IMR-90 (cell line): ENCODE measurements around the gene RSPH3. TPM values are rescaled to one million over a fixed set of nuclear protein-coding genes. Genes with fewer than 3 reads are reported as not detected.

Source experiments
- ATAC-seq: fragments of 200-7000 bp; cut with Tn5 transposase; 2 replicates; pipeline ENCODE4 v1.9.1; 2020; ENCODE audit warnings: low read depth, mild to moderate bottlenecking, moderate library complexity
- BruUV-seq: library from RNA; stranded (reverse); fragments of 400-500 nt; replicated peaks from 2 replicates; lab custom pipeline; 2021; lab: Mats Ljungman, UMichigan
- CTCF ChIA-PET: fragments of 300-600 bp; formaldehyde crosslinking; extraction: SDS; loops from one replicate; lab custom pipeline; 2021; ENCODE audit warnings: antibody characterized with exemption; lab: Yijun Ruan, JAX
- POLR2A ChIA-PET: fragments of 300-600 bp; sonication (Branson Sonifier 250); formaldehyde crosslinking; loops from one replicate; lab custom pipeline; 2022; ENCODE audit warnings: antibody characterized with exemption; ENCODE audit not compliant: unreplicated experiment; lab: Charles Lee
- DNase-seq: peaks from one replicate; pipeline ENCODE4 v3.0.0; 2013
- H2AFZ ChIP-seq: replicated peaks from 2 replicates; pipeline ENCODE3; 2013; ENCODE audit warnings: low read length, mild to moderate bottlenecking; ENCODE audit not compliant: poor library complexity
- H2AK5ac ChIP-seq: 2 replicates; pipeline ENCODE4 v1.6.1; 2013; ENCODE audit warnings: low read depth, low read length, inconsistent platforms
- H2AK9ac ChIP-seq: replicated peaks from 2 replicates; pipeline ENCODE3; 2013; ENCODE audit warnings: mild to moderate bottlenecking, low read depth, low read length, moderate library complexity; ENCODE audit not compliant: poor library complexity
- H2BK120ac ChIP-seq: 2 replicates; pipeline ENCODE4 v1.6.1; 2013; ENCODE audit warnings: low read depth, low read length, inconsistent platforms
- H2BK15ac ChIP-seq: 3 replicates; pipeline ENCODE4 v1.6.1; 2013; ENCODE audit warnings: low read depth, low read length, inconsistent platforms
- H2BK20ac ChIP-seq: 2 replicates; pipeline ENCODE4 v1.6.1; 2013; ENCODE audit warnings: low read depth, mild to moderate bottlenecking, inconsistent platforms, low read length, moderate library complexity
- H2BK5ac ChIP-seq: 2 replicates; pipeline ENCODE4 v1.6.1; 2013; ENCODE audit warnings: mild to moderate bottlenecking, low read depth, low read length, inconsistent platforms; ENCODE audit not compliant: poor library complexity, severe bottlenecking
- H3K14ac ChIP-seq: replicated peaks from 2 replicates; pipeline ENCODE4 v1.6.1; 2013; ENCODE audit warnings: low read depth, low read length, inconsistent platforms
- H3K18ac ChIP-seq: 2 replicates; pipeline ENCODE4 v1.6.1; 2013; ENCODE audit warnings: low read depth, low read length, control low read depth
- H3K23ac ChIP-seq: 2 replicates; pipeline ENCODE4 v1.6.1; 2013; ENCODE audit warnings: low read depth, low read length, inconsistent platforms
- H3K27ac ChIP-seq: 2 replicates; pipeline ENCODE4 v1.5.1; 2013; ENCODE audit warnings: mild to moderate bottlenecking, control low read depth, low read length; ENCODE audit not compliant: insufficient read depth
- H3K27me3 ChIP-seq: 2 replicates; pipeline ENCODE4 v1.6.1; 2013; ENCODE audit warnings: low read length; ENCODE audit not compliant: control insufficient read depth, insufficient read depth
- H3K36me3 ChIP-seq: 2 replicates; pipeline ENCODE4 v1.6.1; 2013; ENCODE audit warnings: low read length, mixed read lengths; ENCODE audit not compliant: control insufficient read depth, insufficient read depth
- H3K4ac ChIP-seq: 2 replicates; pipeline ENCODE4 v1.6.1; 2013; ENCODE audit warnings: low read depth, low read length, inconsistent platforms
- H3K4me1 ChIP-seq: 2 replicates; pipeline ENCODE4 v1.6.1; 2013; ENCODE audit warnings: low read length, mixed read lengths; ENCODE audit not compliant: control insufficient read depth, insufficient read depth
- H3K4me2 ChIP-seq: 2 replicates; pipeline ENCODE4 v1.6.1; 2013; ENCODE audit warnings: low read depth, mild to moderate bottlenecking, control low read depth, low read length, moderate library complexity
- H3K4me3 ChIP-seq: 2 replicates; pipeline ENCODE4 v1.5.1; 2013; ENCODE audit warnings: low read depth, mild to moderate bottlenecking, control low read depth, low read length, moderate library complexity; ENCODE audit not compliant: insufficient read depth
- H3K56ac ChIP-seq: 2 replicates; pipeline ENCODE4 v1.6.1; 2013; ENCODE audit warnings: low read length, inconsistent platforms; ENCODE audit not compliant: insufficient read depth; ENCODE audit errors: extremely low read depth
- H3K79me1 ChIP-seq, 2 experiments: 2 replicates each; pipeline ENCODE4 v1.6.1; 2013; ENCODE audit warnings: low read length in 2 of 2, inconsistent platforms in 1 of 2, low read depth in 1 of 2
- H3K9ac ChIP-seq: 2 replicates; pipeline ENCODE4 v1.6.1; 2013; ENCODE audit warnings: low read depth, low read length, control low read depth
- H3K9me1 ChIP-seq: 2 replicates; pipeline ENCODE4 v1.6.1; 2013; ENCODE audit warnings: low read length, inconsistent platforms; ENCODE audit not compliant: insufficient read depth
- H3K9me3 ChIP-seq: 2 replicates; pipeline ENCODE4 v1.6.1; 2013; ENCODE audit warnings: low read length; ENCODE audit not compliant: control insufficient read depth, insufficient read depth
- H4K20me1 ChIP-seq: 2 replicates; pipeline ENCODE4 v1.6.1; 2013; ENCODE audit warnings: low read length, inconsistent platforms; ENCODE audit not compliant: insufficient read depth
- H4K5ac ChIP-seq: 2 replicates; pipeline ENCODE4 v1.6.1; 2013; ENCODE audit warnings: mild to moderate bottlenecking, low read depth, low read length, control low read depth
- H4K8ac ChIP-seq, 2 experiments: 2 replicates each; pipeline ENCODE4 v1.6.1; 2013; ENCODE audit warnings: low read depth in 2 of 2, low read length in 2 of 2, control low read depth in 1 of 2, inconsistent platforms in 1 of 2
- H4K91ac ChIP-seq: 2 replicates; pipeline ENCODE4 v1.6.1; 2013; ENCODE audit warnings: low read depth, low read length, inconsistent platforms; ENCODE audit not compliant: insufficient read depth
- CHD1 ChIP-seq: IDR thresholded peaks from 2 replicates; pipeline ENCODE4 v1.6.1; 2012; ENCODE audit warnings: low read depth, low read length, improper control_type of control experiment
- ELK1 ChIP-seq: fragments of 150-350 bp; IDR thresholded peaks from 2 replicates; pipeline ENCODE4 v1.6.1; 2016; ENCODE audit warnings: low read depth, mild to moderate bottlenecking, low read length, moderate library complexity, borderline replicate concordance
- FOS ChIP-seq: fragments of 150-350 bp; IDR thresholded peaks from 2 replicates; pipeline ENCODE4 v1.6.1; 2016; ENCODE audit warnings: low read depth, low read length
- MAFK ChIP-seq: IDR thresholded peaks from 2 replicates; pipeline ENCODE4 v1.6.1; 2012; ENCODE audit warnings: low read depth, low read length, improper control_type of control experiment
- MAZ ChIP-seq: IDR thresholded peaks from 2 replicates; pipeline ENCODE4 v1.6.1; 2012; ENCODE audit warnings: low read depth, mild to moderate bottlenecking, low read length, improper control_type of control experiment, moderate library complexity, borderline replicate concordance
- MXI1 ChIP-seq: IDR thresholded peaks from 2 replicates; pipeline ENCODE4 v1.6.1; 2012; ENCODE audit warnings: low read depth, mild to moderate bottlenecking, low read length, moderate library complexity, borderline replicate concordance
- NFE2L2 ChIP-seq: fragments of 150-350 bp; IDR thresholded peaks from 2 replicates; pipeline ENCODE4 v1.6.1; 2016; ENCODE audit warnings: low read depth, mild to moderate bottlenecking, low read length
- POLR2A ChIP-seq: IDR thresholded peaks from 2 replicates; pipeline ENCODE4 v1.6.1; 2012; ENCODE audit warnings: mild to moderate bottlenecking, low read depth, low read length
- RAD21 ChIP-seq: IDR thresholded peaks from 2 replicates; pipeline ENCODE4 v1.6.1; 2012; ENCODE audit warnings: low read length, improper control_type of control experiment
- RCOR1 ChIP-seq: IDR thresholded peaks from 2 replicates; pipeline ENCODE4 v1.6.1; 2012; ENCODE audit warnings: mild to moderate bottlenecking, low read length, improper control_type of control experiment; ENCODE audit not compliant: insufficient replicate concordance
- RFX5 ChIP-seq: IDR thresholded peaks from 2 replicates; pipeline ENCODE4 v1.8.0; 2012; ENCODE audit warnings: low read depth, mild to moderate bottlenecking, low read length, moderate library complexity
- SMC3 ChIP-seq: fragments of 150-350 bp; IDR thresholded peaks from 2 replicates; pipeline ENCODE4 v1.6.1; 2016; ENCODE audit warnings: low read depth, mild to moderate bottlenecking, antibody characterized with exemption, low read length, moderate library complexity
- USF2 ChIP-seq: fragments of 150-350 bp; IDR thresholded peaks from 2 replicates; pipeline ENCODE4 v1.6.1; 2017; ENCODE audit warnings: mild to moderate bottlenecking, antibody characterized with exemption, low read length, low read depth
- dilution Hi-C: fragments of 300-500 bp; cut with HindIII; formaldehyde crosslinking; loops from one replicate; pipeline ENCODE4 v1.14.3; 2018; ENCODE audit warnings: low sequenced_read_pairs; ENCODE audit not compliant: unreplicated experiment
- in situ Hi-C: fragments of 300-500 bp; cut with MboI; formaldehyde crosslinking; loops from 3 replicates; pipeline ENCODE4 v1.14.3; 2019; ENCODE audit warnings: low sequenced_read_pairs, inconsistent platforms, mixed read lengths
- intact Hi-C: fragments of 100-400 bp; cut with micrococcal nuclease; formaldehyde crosslinking; loops from 2 replicates; pipeline ENCODE4 v1.10.0; 2022
- polyA plus RNA-seq, 3 experiments: library from polyadenylated mRNA; depleted of rRNA; stranded (reverse); fragments of >200 nt; gene quantifications; 2 replicates each; pipeline ENCODE4 v1.2.3, GENCODE V29; 2012; ENCODE audit warnings: low replicate concordance in 1 of 3
- total RNA-seq: library from RNA; depleted of rRNA; stranded (reverse); fragments of >200 nt; gene quantifications from 2 replicates; pipeline ENCODE4 v1.2.3, GENCODE V29; 2012

The RSPH3 gene
- total and polyA plus RNA-seq, 2 of the 4 experiments (the other 2 are of a cell fraction) = 1.7 to 3.0 TPM

DNA sequence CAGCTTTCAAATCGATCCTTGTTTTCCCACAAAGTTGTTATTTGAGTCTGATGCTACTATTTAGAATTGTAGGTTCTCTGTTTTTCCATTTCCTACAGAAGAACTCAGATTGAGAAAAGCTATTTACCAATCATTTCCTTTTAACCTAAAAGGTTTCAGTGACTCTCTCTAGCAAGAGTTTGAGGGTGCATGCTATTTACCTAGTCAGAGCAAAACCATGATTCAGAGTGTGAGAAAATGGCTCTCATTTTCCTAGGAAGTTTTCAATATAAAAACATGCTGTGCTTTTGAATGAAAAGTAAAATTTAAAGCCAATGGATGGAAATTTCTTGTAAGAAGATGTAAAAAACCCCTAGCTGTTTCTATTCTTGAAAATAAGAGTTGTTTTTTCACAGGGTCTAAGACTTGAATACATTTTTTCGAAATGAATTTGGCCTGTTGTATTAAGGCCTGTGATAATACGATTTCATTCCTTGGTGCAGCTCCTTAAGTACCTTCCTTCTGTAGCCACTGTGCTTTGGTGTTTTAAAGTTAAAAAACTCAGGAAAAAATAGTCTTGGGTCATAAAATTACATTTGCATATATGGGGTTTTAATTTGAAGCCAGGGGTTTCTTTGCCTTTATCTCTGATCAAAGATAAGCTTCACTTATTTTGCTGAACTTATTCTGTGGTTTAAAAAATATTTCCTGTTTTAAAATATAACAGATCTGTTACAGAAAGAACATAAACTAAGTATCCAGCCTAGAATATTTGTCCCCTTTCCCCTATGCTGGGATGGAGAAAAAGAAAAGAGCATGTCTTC, 18.0 kb upstream of the RSPH3 start (continued):
- no peak for TF ChIP-seq FOS

GRCh38 chr6:159014406-159014805, 14.4 kb upstream of the RSPH3 start:
- ChIA-PET CTCF (interaction anchor here (0.6 kb wide), 1 partner anchor 210 kb away, joined by 3 read pairs; no protein-coding TSS in a partner anchor), POLR2A (no interaction called here)
- no peak overlapping the region for H3K4me2 ChIP-seq
- H2AK5ac ChIP-seq = no peak overlapping the region
- no peak overlapping the region for H3K14ac ChIP-seq
- no peak overlapping the region for H4K8ac ChIP-seq
- H2AFZ ChIP-seq = no peak overlapping the region
- H2BK15ac ChIP-seq = no peak overlapping the region
- no peaks in the 10 kb centered on the region for H3K9me3 ChIP-seq
- no peaks in the 10 kb centered on the region for H3K9me1 ChIP-seq
- no peak overlapping the region for H2BK5ac ChIP-seq
- H3K9ac ChIP-seq = no peak overlapping the region
- H3K56ac ChIP-seq = no peak overlapping the region
- no peak overlapping the region for H3K4ac ChIP-seq
- H2BK20ac ChIP-seq = no peak overlapping the region
- no peaks in the 10 kb centered on the region for H3K27me3 ChIP-seq
- H3K36me3 ChIP-seq = no peaks in the 10 kb centered on the region
- H4K5ac ChIP-seq = no peak overlapping the region
- H3K4me3 ChIP-seq = no peak overlapping the region
- no peaks in the 10 kb centered on the region for H3K4me1 ChIP-seq
- no peaks in the 10 kb centered on the region for H3K79me1 ChIP-seq
- no peak overlapping the region for H4K91ac ChIP-seq
- ATAC-seq (no peak), DNase-seq (no peak)
- dilution Hi-C loops = no loop called here
- no peak overlapping the region for H3K27ac ChIP-seq
- H3K18ac ChIP-seq = no peak overlapping the region
- no peak overlapping the region for H2BK120ac ChIP-seq
- no peak overlapping the region for H2AK9ac ChIP-seq
- H3K23ac ChIP-seq = no peak overlapping the region
- in situ Hi-C loops = no loop called here
- intact Hi-C loops = no loop called here
- no TSS peak for BruUV-seq
- H4K20me1 ChIP-seq = no peaks in the 10 kb centered on the region
- no peak for TF ChIP-seq MAZ
- TF ChIP-seq RFX5 = no peak
- TF ChIP-seq RCOR1 = no peak
- TF ChIP-seq MAFK = no peak
- no peak for TF ChIP-seq USF2
- no peak for TF ChIP-seq POLR2A
- TF ChIP-seq FOS = no peak
- no peak for TF ChIP-seq ELK1
- TF ChIP-seq SMC3 = no peak
- TF ChIP-seq NFE2L2 = no peak
- no peak for TF ChIP-seq MXI1
- TF ChIP-seq RAD21 = no peak
- TF ChIP-seq CHD1 = no peak
